LNCaP clone FGC (cell line): ENCODE results near the gene HECTD1.
"Not testable (repeated sequence)": the region's sequence is repeated elsewhere in the genome, so short reads cannot be mapped to it uniquely, and the experiment has no call there.

Experiments
- DNase-seq: peaks from one replicate; pipeline ENCODE4 v3.0.0-alpha.2; 2011; ENCODE audit warnings: low read depth
- H3K4me3 ChIP-seq: 2 replicates; pipeline ENCODE4 v1.5.1; 2011; ENCODE audit warnings: mild to moderate bottlenecking, low read depth, low read length, control low read depth
- CTCF ChIP-seq: IDR thresholded peaks from 2 replicates; pipeline ENCODE4 v1.5.1; 2012; ENCODE audit warnings: mild to moderate bottlenecking; ENCODE audit not compliant: control insufficient read depth, insufficient read depth; ENCODE audit errors: extremely low read depth

Gene HECTD1

GRCh38 chr14:31109257-31109656, 98.3 kb downstream of the HECTD1 start:
- DNase-seq, result no peak
- H3K4me3 ChIP-seq, result no peak overlapping the region
- no peak for TF ChIP-seq CTCF

GRCh38 chr14:31106768-31107167, 100.8 kb downstream of the HECTD1 start:
- no peak for DNase-seq
- no peak overlapping the region for H3K4me3 ChIP-seq
- TF ChIP-seq CTCF, result no peak

- no peak for DNase-seq
- no peak overlapping the region for H3K4me3 ChIP-seq
- TF ChIP-seq CTCF, result no peak
Observed at GRCh38 chr14:31097081-31097480, 110.5 kb downstream of the HECTD1 start.

- DNase-seq, result no peak
- no peak for TF ChIP-seq CTCF
- H3K4me3 ChIP-seq, result no peak overlapping the region
Observed at GRCh38 chr14:31096255-31096654, 111.3 kb downstream of the HECTD1 start.

- not testable (repeated sequence) for DNase-seq, H3K4me3 ChIP-seq
Observed at GRCh38 chr14:31095817-31096216, 111.8 kb downstream of the HECTD1 start.

- not testable (repeated sequence) for H3K4me3 ChIP-seq, DNase-seq
Observed at GRCh38 chr14:31093884-31094839, 113.4 kb downstream of the HECTD1 start.

- H3K4me3 ChIP-seq, result no peak overlapping the region
- DNase-seq, result no peak
- no peak for TF ChIP-seq CTCF
Observed at GRCh38 chr14:31092160-31092708, 115.4 kb downstream of the HECTD1 start.
